Left lung (tissue), 10 donors: Measurements from ENCODE around the gene IGSF3. TPM values are rescaled to one million over a fixed set of nuclear protein-coding genes. Genes with fewer than 3 reads are reported as not detected.

Experiments
- ATAC-seq: fragments of 200-7000 bp; cut with Tn5 transposase; one replicate; pipeline ENCODE4 v1.9.1; 2020; ENCODE audit warnings: moderate library complexity
- DNase-seq, 4 donors: peaks; one replicate each; pipeline ENCODE4 v3.0.0-alpha.2; 2013 to 2020
- H3K27ac ChIP-seq, 2 donors: fragments of 200-600 bp; sonication (generic) in 1 of 2; one replicate each; pipeline versions ENCODE4 v1.5.0 to v1.8.0; 2020 to 2021
- H3K27me3 ChIP-seq, 2 donors: fragments of 200-600 bp; sonication (generic) in 1 of 2; one replicate each; pipeline versions ENCODE4 v1.5.0 to v1.8.0; 2020 to 2021
- H3K36me3 ChIP-seq, 2 donors: fragments of 200-600 bp; sonication (generic) in 1 of 2; one replicate each; pipeline versions ENCODE4 v1.5.0 to v1.8.0; 2020 to 2021
- H3K4me1 ChIP-seq, 2 donors: fragments of 200-600 bp; one replicate each; pipeline ENCODE4 v1.8.0; 2021
- H3K4me3 ChIP-seq, 2 donors: fragments of 200-600 bp; sonication (generic) in 1 of 2; one replicate each; pipeline versions ENCODE4 v1.5.0 to v1.8.0; 2020 to 2021; ENCODE audit warnings: mild to moderate bottlenecking in 1 of 2
- H3K9me3 ChIP-seq, 2 donors: fragments of 200-600 bp; sonication (generic) in 1 of 2; one replicate each; pipeline versions ENCODE4 v1.5.0 to v1.8.0; 2020 to 2021
- CTCF ChIP-seq, 2 donors: fragments of 200-600 bp; sonication (generic) in 1 of 2; IDR thresholded peaks; one replicate each; pipeline versions ENCODE4 v1.5.0 to v1.8.0; 2021; ENCODE audit warnings: antibody characterized with exemption in 2 of 2
- intact Hi-C, 2 donors: fragments of 100-400 bp; cut with DNase I; formaldehyde crosslinking; loops; one replicate each; pipeline versions ENCODE4 v1.11.2 to v1.14.2; 2022
- polyA plus RNA-seq, 6 donors: library from polyadenylated mRNA; unstranded; fragments of 120-200 nt; gene quantifications; one replicate each; pipeline ENCODE4 v1.2.1, GENCODE V29; 2013; ENCODE audit not compliant: insufficient read length in 6 of 6
- total RNA-seq, 2 donors: library from RNA; stranded (reverse); fragmentation: NEBNext Ultra II Directional; extraction: Animal tissue kit (Norgen Biotek cat#: 25700); gene quantifications; one replicate each; pipeline ENCODE4 v1.2.1, GENCODE V29; 2021
- donor health status: DM: no; HTN: yes; CAD: no.
- donor health status: DM: no; HTN: no; CAD: no.

IGSF3 gene
- total and polyA plus RNA-seq, 8 donors, result 12.6 to 52.4 (median 48.5) TPM

- peaks cover 2 to 58% of the 10 kb centered on the region in 2 donors for H3K27me3 ChIP-seq
- no peaks in the 10 kb centered on the region for H3K9me3 ChIP-seq
- H3K4me3 ChIP-seq, result no peak overlapping the region
- H3K4me1 ChIP-seq, result peaks cover 6 to 12% of the 10 kb centered on the region in 2 donors
- no peaks in the 10 kb centered on the region for H3K36me3 ChIP-seq
- ATAC-seq (no peak), DNase-seq (no peak)
- TF ChIP-seq CTCF (IDR thresholded peaks at IDR 0.05), result no peak
- H3K27ac ChIP-seq, result no peak overlapping the region
- intact Hi-C loops, result loop anchor here in 1 of 2 donors (10.0 kb wide), 1 partner anchor 96 kb away; the partner anchor contains the start of gene CD58
Measured at GRCh38 chr1:116671072-116671760, 3.7 kb upstream of the IGSF3 start.

GRCh38 chr1:116668277-116668676, 744 bp upstream of the IGSF3 start:
- intact Hi-C loops, result no loop called here
- Histone ChIP-seq H3K27ac (no peak overlapping the region), H3K4me3 (peak overlapping the region in 1 of 2 donors; percentile 50)

GRCh38 chr1:116667078-116667574, 407 bp downstream of the IGSF3 start:
- peaks cover 6 to 12% of the 10 kb centered on the region in 2 donors for H3K4me1 ChIP-seq
- ATAC-seq, result peak; percentile 56
- intact Hi-C loops, result no loop called here
- peak overlapping the region; percentile 49 to 50 for H3K4me3 ChIP-seq
- H3K36me3 ChIP-seq, result no peaks in the 10 kb centered on the region
- peak overlapping the region in 1 of 2 donors; percentile 13 for H3K27ac ChIP-seq
- DNase-seq, result no peak
- peaks cover 4 to 71% of the 10 kb centered on the region in 2 donors for H3K27me3 ChIP-seq
- no peaks in the 10 kb centered on the region for H3K9me3 ChIP-seq
- TF ChIP-seq CTCF (IDR thresholded peaks at IDR 0.05), result no peak

More at GRCh38 chr1:116668277-116668676, 744 bp upstream of the IGSF3 start:
- ATAC-seq, result no peak
- H3K4me1 ChIP-seq, result peaks cover 6 to 12% of the 10 kb centered on the region in 2 donors
- H3K9me3 ChIP-seq, result no peaks in the 10 kb centered on the region
- peaks cover 4 to 78% of the 10 kb centered on the region in 2 donors for H3K27me3 ChIP-seq
- DNase-seq, result no peak
- no peak for TF ChIP-seq CTCF (IDR thresholded peaks at IDR 0.05)
- no peaks in the 10 kb centered on the region for H3K36me3 ChIP-seq

- no peak for TF ChIP-seq CTCF (IDR thresholded peaks at IDR 0.05)
- intact Hi-C loops, result no loop called here
- Histone ChIP-seq H3K4me3 (peak overlapping the region; percentile 49 to 50), H3K4me1 (peaks cover 6 to 12% of the 10 kb centered on the region in 2 donors), H3K27me3 (peaks cover 4 to 73% of the 10 kb centered on the region in 2 donors), H3K27ac (no peak overlapping the region), H3K9me3 (no peaks in the 10 kb centered on the region), H3K36me3 (no peaks in the 10 kb centered on the region)
- ATAC-seq, result peak; percentile 48
- no peak for DNase-seq
Measured at GRCh38 chr1:116666187-116667077, 1.1 kb downstream of the IGSF3 start.

DNA sequence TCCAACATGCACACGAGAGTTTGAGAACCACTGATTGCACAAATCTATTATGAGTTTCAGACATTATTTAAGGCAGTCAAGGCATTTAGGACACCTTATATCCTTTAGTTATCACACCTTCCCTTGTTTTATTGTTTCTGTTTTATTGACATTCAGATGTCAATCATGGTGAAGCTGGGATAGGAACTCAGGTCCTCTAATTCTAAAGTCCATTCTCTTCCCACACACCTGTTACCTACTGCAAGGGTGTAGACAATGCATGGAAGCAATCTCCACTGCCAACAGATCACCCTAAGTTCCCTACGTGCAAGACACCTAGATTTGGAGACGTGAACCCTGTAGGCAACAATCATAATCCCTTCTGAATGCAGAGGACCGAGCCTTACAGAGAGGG, 2.6 kb downstream of the IGSF3 start:
- Histone ChIP-seq H3K4me1 (peaks cover 6 to 12% of the 10 kb centered on the region in 2 donors), H3K27me3 (peaks cover 4 to 73% of the 10 kb centered on the region in 2 donors), H3K27ac (no peak overlapping the region), H3K36me3 (no peaks in the 10 kb centered on the region), H3K4me3 (peak overlapping the region in 1 of 2 donors; percentile 50), H3K9me3 (no peaks in the 10 kb centered on the region)
- no peak for TF ChIP-seq CTCF (IDR thresholded peaks at IDR 0.05)
- intact Hi-C loops, result no loop called here
- DNase-seq, result no peak
- no peak for ATAC-seq
